WTC11 (cell line): ENCODE data around the gene CEBPG. TPM values are rescaled to one million over a fixed set of nuclear protein-coding genes. Genes with fewer than 3 reads are reported as not detected.

ENCODE experiments used
- ATAC-seq: fragments of 200-7000 bp; cut with Tn5 transposase; 2 replicates; pipeline ENCODE4 v1.10.0; 2021; ENCODE audit warnings: mild to moderate bottlenecking, moderate library complexity
- CTCF ChIA-PET: fragments of 300-600 bp; sonication (Branson Sonifier 250); formaldehyde crosslinking; loops from one replicate; lab custom pipeline; 2021; ENCODE audit warnings: antibody characterized with exemption; lab: Charles Lee
- POLR2A ChIA-PET: fragments of 350-600 bp; sonication (Branson Sonifier 250); formaldehyde crosslinking; loops from one replicate; lab custom pipeline; 2021; ENCODE audit warnings: antibody characterized with exemption; lab: Charles Lee
- DNase-seq: peaks from one replicate; pipeline ENCODE4 v3.0.0; 2021; ENCODE audit warnings: low spot score
- H3K27ac Mint-ChIP-seq: 2 replicates; pipeline ENCODE4 v1.8.0; 2021; ENCODE audit warnings: mixed read lengths
- H3K27me3 Mint-ChIP-seq: 2 replicates; pipeline ENCODE4 v1.8.0; 2021; ENCODE audit warnings: low read depth, mild to moderate bottlenecking, moderate library complexity, mixed read lengths
- H3K36me3 Mint-ChIP-seq: 2 replicates; pipeline ENCODE4 v1.8.0; 2021; ENCODE audit warnings: mixed read lengths
- H3K4me1 Mint-ChIP-seq: 2 replicates; pipeline ENCODE4 v1.8.0; 2022; ENCODE audit warnings: mixed read lengths
- H3K4me3 Mint-ChIP-seq: 2 replicates; pipeline ENCODE4 v1.8.0; 2021; ENCODE audit warnings: mild to moderate bottlenecking, moderate library complexity, mixed read lengths
- H3K9me3 Mint-ChIP-seq: 2 replicates; pipeline ENCODE4 v1.8.0; 2021; ENCODE audit warnings: mixed read lengths
- ATF1 ChIP-seq: sonication (generic); formaldehyde crosslinking; IDR thresholded peaks from 2 replicates; pipeline ENCODE4 v1.8.1; 2023; ENCODE audit warnings: mild to moderate bottlenecking, moderate library complexity, missing genetic modification reagents
- CREM ChIP-seq: sonication (generic); formaldehyde crosslinking; IDR thresholded peaks from 2 replicates; pipeline ENCODE4 v1.8.1; 2022; ENCODE audit warnings: mild to moderate bottlenecking, missing genetic modification reagents, moderate library complexity
- GTF2I ChIP-seq: fragments of 250-450 bp; sonication (Bioruptor Pico); conservative IDR thresholded peaks from 2 replicates; pipeline ENCODE4 v1.4.0; 2021; ENCODE audit warnings: mild to moderate bottlenecking
- HMGA2 ChIP-seq: fragments of 250-450 bp; sonication (Bioruptor Pico); IDR thresholded peaks from 2 replicates; pipeline ENCODE4 v1.4.0; 2021; ENCODE audit warnings: mild to moderate bottlenecking, moderate library complexity
- IRF2 ChIP-seq: sonication (generic); formaldehyde crosslinking; IDR thresholded peaks from 2 replicates; pipeline ENCODE4 v1.8.0; 2022; ENCODE audit warnings: low read depth, missing genetic modification reagents, borderline replicate concordance
- KAT7 ChIP-seq: sonication (generic); formaldehyde crosslinking; IDR thresholded peaks from 2 replicates; pipeline ENCODE4 v1.8.1; 2023; ENCODE audit warnings: missing genetic modification reagents, mild to moderate bottlenecking, borderline replicate concordance
- MYBL2 ChIP-seq: sonication (generic); formaldehyde crosslinking; IDR thresholded peaks from 2 replicates; pipeline ENCODE4 v1.8.1; 2023; ENCODE audit warnings: mild to moderate bottlenecking, moderate library complexity, missing genetic modification reagents
- NFYB ChIP-seq: sonication (generic); formaldehyde crosslinking; conservative IDR thresholded peaks from 2 replicates; pipeline ENCODE4 v1.8.0; 2022; ENCODE audit warnings: low read depth, missing genetic modification reagents
- NR1H2 ChIP-seq: sonication (generic); formaldehyde crosslinking; IDR thresholded peaks from 2 replicates; pipeline ENCODE4 v1.9.0; 2021; ENCODE audit warnings: mild to moderate bottlenecking, moderate library complexity, missing genetic modification reagents
- NR3C1 ChIP-seq: sonication (generic); formaldehyde crosslinking; conservative IDR thresholded peaks from 2 replicates; pipeline ENCODE4 v1.8.1; 2023; ENCODE audit warnings: low read depth, mild to moderate bottlenecking, missing genetic modification reagents
- RELA ChIP-seq: sonication (generic); formaldehyde crosslinking; IDR thresholded peaks from 2 replicates; pipeline ENCODE4 v1.8.1; 2022; ENCODE audit warnings: missing genetic modification reagents, mild to moderate bottlenecking, borderline replicate concordance
- ZBTB21 ChIP-seq: sonication (generic); formaldehyde crosslinking; IDR thresholded peaks from 2 replicates; pipeline ENCODE4 v1.8.1; 2023; ENCODE audit warnings: mild to moderate bottlenecking, missing genetic modification reagents, borderline replicate concordance
- ZNF219 ChIP-seq: sonication (generic); formaldehyde crosslinking; IDR thresholded peaks from 2 replicates; pipeline ENCODE4 v1.8.0; 2023; ENCODE audit warnings: missing genetic modification reagents, mild to moderate bottlenecking, borderline replicate concordance
- total RNA-seq: library from RNA; stranded (reverse); gene quantifications from 3 replicates; pipeline ENCODE4 v1.2.3, GENCODE V29; 2021
- TF ChIP-seq, protein P1 (sequence below): sonication (generic); formaldehyde crosslinking; IDR thresholded peaks from 2 replicates; pipeline ENCODE4 v1.8.1; 2022; ENCODE audit warnings: mild to moderate bottlenecking, moderate library complexity, missing genetic modification reagents
- TF ChIP-seq, protein P2 (sequence below): sonication (generic); formaldehyde crosslinking; IDR thresholded peaks from 2 replicates; pipeline ENCODE4 v1.8.0; 2022; ENCODE audit warnings: mild to moderate bottlenecking, missing genetic modification reagents
- TF ChIP-seq, protein P3 (sequence below): fragments of 250-450 bp; sonication (Bioruptor Pico); IDR thresholded peaks from 2 replicates; pipeline ENCODE4 v1.9.0; 2021; ENCODE audit warnings: mild to moderate bottlenecking
- TF ChIP-seq, protein P4 (sequence below): sonication (generic); formaldehyde crosslinking; IDR thresholded peaks from 2 replicates; pipeline ENCODE4 v1.8.1; 2022; ENCODE audit warnings: low read depth, mild to moderate bottlenecking, moderate library complexity, missing genetic modification reagents, borderline replicate concordance
- TF ChIP-seq, protein P5 (sequence below): sonication (generic); formaldehyde crosslinking; IDR thresholded peaks from 2 replicates; pipeline ENCODE4 v1.8.0; 2023; ENCODE audit warnings: missing genetic modification reagents
- TF ChIP-seq, protein P6 (sequence below): sonication (generic); formaldehyde crosslinking; IDR thresholded peaks from 2 replicates; pipeline ENCODE4 v1.8.1; 2023; ENCODE audit warnings: mild to moderate bottlenecking, missing genetic modification reagents
- TF ChIP-seq, protein P7 (sequence below): fragments of 250-450 bp; sonication (Bioruptor Pico); IDR thresholded peaks from 2 replicates; pipeline ENCODE4 v2.1.2; 2022; ENCODE audit warnings: mild to moderate bottlenecking, moderate library complexity

The CEBPG gene
- total RNA-seq, 1 experiment from 2014 or later = 33.1 TPM

DNA sequence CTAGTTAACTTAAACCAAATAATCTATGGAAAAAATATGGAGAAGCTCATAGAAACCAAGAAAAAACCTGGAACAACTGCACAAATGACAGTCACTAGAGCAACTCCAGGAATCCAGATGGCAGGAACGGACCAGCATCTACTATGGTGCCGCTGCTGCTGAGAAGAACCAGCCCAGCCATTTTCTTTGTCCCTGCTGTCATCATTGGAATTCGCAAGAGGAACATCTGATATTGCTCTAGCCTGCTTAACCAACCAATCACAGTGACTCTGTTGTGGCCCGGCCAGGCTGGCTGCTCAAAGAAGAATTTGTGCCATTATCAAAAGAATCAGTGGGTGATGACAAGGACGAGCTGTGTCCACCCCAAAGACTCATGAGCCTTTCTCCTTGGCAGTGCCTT, 38.1 kb upstream of the CEBPG start (continued):
- TF ChIP-seq, protein P1, sequence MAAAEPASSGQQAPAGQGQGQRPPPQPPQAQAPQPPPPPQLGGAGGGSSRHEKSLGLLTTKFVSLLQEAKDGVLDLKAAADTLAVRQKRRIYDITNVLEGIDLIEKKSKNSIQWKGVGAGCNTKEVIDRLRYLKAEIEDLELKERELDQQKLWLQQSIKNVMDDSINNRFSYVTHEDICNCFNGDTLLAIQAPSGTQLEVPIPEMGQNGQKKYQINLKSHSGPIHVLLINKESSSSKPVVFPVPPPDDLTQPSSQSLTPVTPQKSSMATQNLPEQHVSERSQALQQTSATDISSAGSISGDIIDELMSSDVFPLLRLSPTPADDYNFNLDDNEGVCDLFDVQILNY = no peak
- TF ChIP-seq GTF2I (CRISPR knock-in tag) (no peak), NR3C1 (CRISPR knock-in tag) (no peak), RELA (CRISPR knock-in tag) (no peak)
- TF ChIP-seq, protein P2, sequence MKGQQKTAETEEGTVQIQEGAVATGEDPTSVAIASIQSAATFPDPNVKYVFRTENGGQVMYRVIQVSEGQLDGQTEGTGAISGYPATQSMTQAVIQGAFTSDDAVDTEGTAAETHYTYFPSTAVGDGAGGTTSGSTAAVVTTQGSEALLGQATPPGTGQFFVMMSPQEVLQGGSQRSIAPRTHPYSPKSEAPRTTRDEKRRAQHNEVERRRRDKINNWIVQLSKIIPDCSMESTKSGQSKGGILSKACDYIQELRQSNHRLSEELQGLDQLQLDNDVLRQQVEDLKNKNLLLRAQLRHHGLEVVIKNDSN (CRISPR knock-in tag) = no peak

DNA sequence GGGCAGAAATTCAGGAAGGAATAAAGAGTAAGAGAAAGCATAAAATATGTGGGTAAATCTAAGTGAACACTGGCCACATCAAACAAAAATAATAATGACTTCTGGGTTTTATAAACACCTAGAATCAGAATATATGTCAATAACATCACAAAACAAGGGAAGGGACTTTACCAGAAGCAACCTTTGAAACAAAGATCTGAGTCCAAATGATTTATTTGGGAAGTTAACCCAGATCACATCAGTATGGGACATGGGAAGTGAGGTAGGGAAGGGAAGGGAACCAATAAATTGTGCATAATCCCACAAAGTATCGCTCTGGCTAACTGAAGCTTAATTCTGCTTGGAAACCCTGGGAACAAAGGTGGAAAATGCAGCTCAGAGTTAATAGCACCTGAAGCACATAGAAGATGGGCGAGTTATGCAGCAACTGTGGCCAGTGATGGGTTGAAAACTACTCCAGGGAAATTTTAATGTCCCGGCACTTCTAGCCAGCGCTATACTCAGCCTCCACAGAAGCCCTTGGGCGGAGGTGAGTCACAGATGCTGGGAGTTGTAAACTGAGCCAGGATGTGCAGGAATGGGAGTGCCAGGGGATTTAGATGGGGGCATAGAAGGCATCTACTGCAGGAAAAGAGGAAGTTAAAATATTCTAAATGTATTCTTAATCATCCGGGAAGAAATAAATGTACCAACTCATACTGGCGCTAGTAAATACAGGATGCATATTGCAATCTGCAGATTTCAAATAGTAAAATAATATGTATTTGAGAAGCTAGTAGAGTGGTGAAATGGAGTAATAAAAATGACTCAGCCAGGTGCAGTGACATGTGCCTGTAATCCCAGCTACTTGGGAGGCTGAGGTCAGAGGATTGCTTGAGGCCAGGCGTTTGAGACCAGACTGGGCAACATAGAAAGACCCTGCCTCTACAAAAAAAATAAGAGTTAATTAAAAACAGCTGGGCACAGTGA, 34.2 kb upstream of the CEBPG start:
- no peak overlapping the region for H3K27ac Mint-ChIP-seq
- no peaks in the 10 kb centered on the region for H3K36me3 Mint-ChIP-seq
- peaks cover 2% of the 10 kb centered on the region for H3K27me3 Mint-ChIP-seq
- H3K9me3 Mint-ChIP-seq = no peaks in the 10 kb centered on the region
- H3K4me3 Mint-ChIP-seq = no peak overlapping the region
- H3K4me1 Mint-ChIP-seq = 0 out of 2 replicates have a peak, but pooled peaks cover 2% of the 10 kb centered on the region
- DNase-seq = no peak
- ChIA-PET CTCF (no interaction called here), POLR2A (no interaction called here)
- TF ChIP-seq MYBL2 (CRISPR knock-in tag) (no peak), GTF2I (CRISPR knock-in tag) (no peak), ZNF219 (no peak), IRF2 (no peak), HMGA2 (CRISPR knock-in tag) (no peak), NR1H2 (CRISPR knock-in tag) (no peak)
- TF ChIP-seq, protein P3, sequence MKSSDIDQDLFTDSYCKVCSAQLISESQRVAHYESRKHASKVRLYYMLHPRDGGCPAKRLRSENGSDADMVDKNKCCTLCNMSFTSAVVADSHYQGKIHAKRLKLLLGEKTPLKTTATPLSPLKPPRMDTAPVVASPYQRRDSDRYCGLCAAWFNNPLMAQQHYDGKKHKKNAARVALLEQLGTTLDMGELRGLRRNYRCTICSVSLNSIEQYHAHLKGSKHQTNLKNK = no peak
- TF ChIP-seq, protein P2 (CRISPR knock-in tag) = no peak
- ATAC-seq = no peak

DNA sequence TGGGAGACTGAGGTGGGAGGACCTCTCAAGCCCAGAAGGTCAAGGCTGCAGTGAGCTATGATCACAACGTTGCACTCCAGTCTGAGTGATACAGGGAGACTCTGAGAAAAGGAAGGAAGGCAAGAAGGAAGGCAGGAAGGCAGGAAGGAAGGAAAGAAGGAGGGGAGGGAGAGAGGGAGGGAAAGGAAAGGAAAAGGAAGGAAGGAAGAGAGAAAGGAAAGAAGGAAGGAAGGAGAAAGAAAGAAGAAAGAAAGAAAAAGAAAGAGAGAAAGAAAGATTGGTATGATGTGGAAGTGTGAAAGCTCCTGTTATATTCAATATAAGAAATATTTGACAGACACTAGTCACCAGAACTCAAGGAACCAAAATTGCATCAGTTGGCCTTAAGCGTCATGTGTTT, 32.5 kb upstream of the CEBPG start:
- no peak for ATAC-seq

DNA sequence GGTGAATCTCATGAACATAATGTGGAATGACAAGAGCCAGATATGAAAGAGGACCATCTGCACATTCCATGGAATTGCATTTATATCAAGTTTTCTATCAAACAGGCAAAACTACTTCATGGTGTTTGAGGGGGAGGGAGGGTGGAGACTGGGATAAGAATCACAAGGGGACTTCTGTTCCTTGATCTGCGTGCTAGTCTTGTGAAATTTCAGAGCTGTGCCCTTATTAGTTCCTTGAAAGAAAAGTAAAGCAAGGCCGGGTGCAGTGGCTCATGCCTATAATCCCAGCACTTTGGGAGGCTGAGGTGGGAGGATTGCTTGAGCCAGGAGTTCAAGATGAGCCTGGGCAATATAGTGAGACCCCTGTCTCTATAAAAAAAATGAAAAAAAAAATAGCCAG, 30.2 kb upstream of the CEBPG start:
- no peak for ATAC-seq
- POLR2A ChIA-PET = no interaction called here
- no peaks in the 10 kb centered on the region for H3K9me3 Mint-ChIP-seq
- H3K36me3 Mint-ChIP-seq = no peaks in the 10 kb centered on the region
- H3K4me3 Mint-ChIP-seq = no peak overlapping the region
- peaks cover 4% of the 10 kb centered on the region for H3K27me3 Mint-ChIP-seq
- H3K4me1 Mint-ChIP-seq = 0 out of 2 replicates have a peak, but pooled peaks cover 3% of the 10 kb centered on the region
- no peak overlapping the region for H3K27ac Mint-ChIP-seq
- DNase-seq = no peak
- CTCF ChIA-PET = no interaction called here
- no peak for TF ChIP-seq ZBTB21 (CRISPR knock-in tag)
- TF ChIP-seq, protein P4, sequence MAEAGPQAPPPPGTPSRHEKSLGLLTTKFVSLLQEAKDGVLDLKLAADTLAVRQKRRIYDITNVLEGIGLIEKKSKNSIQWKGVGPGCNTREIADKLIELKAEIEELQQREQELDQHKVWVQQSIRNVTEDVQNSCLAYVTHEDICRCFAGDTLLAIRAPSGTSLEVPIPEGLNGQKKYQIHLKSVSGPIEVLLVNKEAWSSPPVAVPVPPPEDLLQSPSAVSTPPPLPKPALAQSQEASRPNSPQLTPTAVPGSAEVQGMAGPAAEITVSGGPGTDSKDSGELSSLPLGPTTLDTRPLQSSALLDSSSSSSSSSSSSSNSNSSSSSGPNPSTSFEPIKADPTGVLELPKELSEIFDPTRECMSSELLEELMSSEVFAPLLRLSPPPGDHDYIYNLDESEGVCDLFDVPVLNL (CRISPR knock-in tag) = no peak
- TF ChIP-seq, protein P5, sequence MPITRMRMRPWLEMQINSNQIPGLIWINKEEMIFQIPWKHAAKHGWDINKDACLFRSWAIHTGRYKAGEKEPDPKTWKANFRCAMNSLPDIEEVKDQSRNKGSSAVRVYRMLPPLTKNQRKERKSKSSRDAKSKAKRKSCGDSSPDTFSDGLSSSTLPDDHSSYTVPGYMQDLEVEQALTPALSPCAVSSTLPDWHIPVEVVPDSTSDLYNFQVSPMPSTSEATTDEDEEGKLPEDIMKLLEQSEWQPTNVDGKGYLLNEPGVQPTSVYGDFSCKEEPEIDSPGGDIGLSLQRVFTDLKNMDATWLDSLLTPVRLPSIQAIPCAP = no peak
- TF ChIP-seq, protein P6, sequence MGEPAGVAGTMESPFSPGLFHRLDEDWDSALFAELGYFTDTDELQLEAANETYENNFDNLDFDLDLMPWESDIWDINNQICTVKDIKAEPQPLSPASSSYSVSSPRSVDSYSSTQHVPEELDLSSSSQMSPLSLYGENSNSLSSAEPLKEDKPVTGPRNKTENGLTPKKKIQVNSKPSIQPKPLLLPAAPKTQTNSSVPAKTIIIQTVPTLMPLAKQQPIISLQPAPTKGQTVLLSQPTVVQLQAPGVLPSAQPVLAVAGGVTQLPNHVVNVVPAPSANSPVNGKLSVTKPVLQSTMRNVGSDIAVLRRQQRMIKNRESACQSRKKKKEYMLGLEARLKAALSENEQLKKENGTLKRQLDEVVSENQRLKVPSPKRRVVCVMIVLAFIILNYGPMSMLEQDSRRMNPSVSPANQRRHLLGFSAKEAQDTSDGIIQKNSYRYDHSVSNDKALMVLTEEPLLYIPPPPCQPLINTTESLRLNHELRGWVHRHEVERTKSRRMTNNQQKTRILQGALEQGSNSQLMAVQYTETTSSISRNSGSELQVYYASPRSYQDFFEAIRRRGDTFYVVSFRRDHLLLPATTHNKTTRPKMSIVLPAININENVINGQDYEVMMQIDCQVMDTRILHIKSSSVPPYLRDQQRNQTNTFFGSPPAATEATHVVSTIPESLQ (CRISPR knock-in tag) = no peak
- no peak for TF ChIP-seq CREM (CRISPR knock-in tag)
- TF ChIP-seq, protein P1 = no peak
- no peak for TF ChIP-seq NFYB

More for the DNA sequence above, 32.5 kb upstream of the CEBPG start:
- CTCF ChIA-PET = interaction anchor here (0.7 kb wide), 1 partner anchor 19 kb away, joined by 3 read pairs; no protein-coding TSS in a partner anchor
- TF ChIP-seq RELA (CRISPR knock-in tag) (no peak), KAT7 (CRISPR knock-in tag) (no peak), ATF1 (CRISPR knock-in tag) (no peak)
- TF ChIP-seq, protein P7, sequence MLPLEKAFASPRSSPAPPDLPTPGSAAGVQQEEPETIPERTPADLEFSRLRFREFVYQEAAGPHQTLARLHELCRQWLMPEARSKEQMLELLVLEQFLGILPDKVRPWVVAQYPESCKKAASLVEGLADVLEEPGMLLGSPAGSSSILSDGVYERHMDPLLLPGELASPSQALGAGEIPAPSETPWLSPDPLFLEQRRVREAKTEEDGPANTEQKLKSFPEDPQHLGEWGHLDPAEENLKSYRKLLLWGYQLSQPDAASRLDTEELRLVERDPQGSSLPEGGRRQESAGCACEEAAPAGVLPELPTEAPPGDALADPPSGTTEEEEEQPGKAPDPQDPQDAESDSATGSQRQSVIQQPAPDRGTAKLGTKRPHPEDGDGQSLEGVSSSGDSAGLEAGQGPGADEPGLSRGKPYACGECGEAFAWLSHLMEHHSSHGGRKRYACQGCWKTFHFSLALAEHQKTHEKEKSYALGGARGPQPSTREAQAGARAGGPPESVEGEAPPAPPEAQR (CRISPR knock-in tag) = no peak
- POLR2A ChIA-PET = no interaction called here
- Mint-ChIP-seq H3K27me3 (peaks cover 4% of the 10 kb centered on the region), H3K9me3 (no peaks in the 10 kb centered on the region), H3K4me3 (no peak overlapping the region), H3K36me3 (no peaks in the 10 kb centered on the region), H3K27ac (no peak overlapping the region), H3K4me1 (0 out of 2 replicates have a peak, but pooled peaks cover 3% of the 10 kb centered on the region)
- no peak for DNase-seq
